Activated CD4-positive, CD25-positive, alpha-beta regulatory T cell treated with anti-CD3 and anti-CD28 coated beads, Interleukin-2, amount 50 U/mL, for 24 hours (primary cell): ENCODE results near the gene NARS2.
A peak's percentile ranks its signal among the peaks of the same experiment; 100 is the strongest.

Experiments used
- ATAC-seq, 2 donors: fragments of 150-1000 bp; cut with Tn5 transposase; one replicate each; pipeline ENCODE4 v1.10.0; 2021; ENCODE audit warnings: mild to moderate bottlenecking in 1 of 2, moderate library complexity in 1 of 2

Gene NARS2

GRCh38 chr11:78406568-78407196 lies 168.0 kb downstream of the NARS2 start:
- ATAC-seq = no peak

- no peak for ATAC-seq
Measured at GRCh38 chr11:78405805-78406204, 168.9 kb downstream of the NARS2 start.

- no peak for ATAC-seq
Measured at GRCh38 chr11:78403781-78404180, 170.9 kb downstream of the NARS2 start.

- no peak for ATAC-seq
Measured at GRCh38 chr11:78402847-78403246, 171.8 kb downstream of the NARS2 start.

GRCh38 chr11:78400702-78401101 lies 174.0 kb downstream of the NARS2 start:
- ATAC-seq = no peak

- no peak for ATAC-seq
Measured at GRCh38 chr11:78400116-78400515, 174.5 kb downstream of the NARS2 start.

- ATAC-seq = no peak
Measured at GRCh38 chr11:78399136-78399535, 175.5 kb downstream of the NARS2 start.

- no peak for ATAC-seq
Measured at GRCh38 chr11:78398715-78399114, 175.9 kb downstream of the NARS2 start.

GRCh38 chr11:78397398-78397797 lies 177.3 kb downstream of the NARS2 start:
- ATAC-seq = peak in 1 of 2 donors; percentile 51

GRCh38 chr11:78395597-78395996 lies 179.1 kb downstream of the NARS2 start:
- no peak for ATAC-seq

- ATAC-seq = no peak
Measured at GRCh38 chr11:78392854-78393253, 181.8 kb downstream of the NARS2 start.

GRCh38 chr11:78391424-78391823 lies 183.2 kb downstream of the NARS2 start:
- no peak for ATAC-seq

GRCh38 chr11:78390809-78391208 lies 183.9 kb downstream of the NARS2 start:
- no peak for ATAC-seq

GRCh38 chr11:78386215-78386941 lies 188.3 kb downstream of the NARS2 start:
- ATAC-seq = no peak
